COR-L47 (cell line): ENCODE measurements around the gene ASMTL.
"Not testable (repeated sequence)": the region's sequence is repeated elsewhere in the genome, so short reads cannot be mapped to it uniquely, and the experiment has no call there.

Experiments used
- DNase-seq: peaks from one replicate; lab custom pipeline; 2025; lab: John Stamatoyannopoulos, UW

The ASMTL gene

DNA sequence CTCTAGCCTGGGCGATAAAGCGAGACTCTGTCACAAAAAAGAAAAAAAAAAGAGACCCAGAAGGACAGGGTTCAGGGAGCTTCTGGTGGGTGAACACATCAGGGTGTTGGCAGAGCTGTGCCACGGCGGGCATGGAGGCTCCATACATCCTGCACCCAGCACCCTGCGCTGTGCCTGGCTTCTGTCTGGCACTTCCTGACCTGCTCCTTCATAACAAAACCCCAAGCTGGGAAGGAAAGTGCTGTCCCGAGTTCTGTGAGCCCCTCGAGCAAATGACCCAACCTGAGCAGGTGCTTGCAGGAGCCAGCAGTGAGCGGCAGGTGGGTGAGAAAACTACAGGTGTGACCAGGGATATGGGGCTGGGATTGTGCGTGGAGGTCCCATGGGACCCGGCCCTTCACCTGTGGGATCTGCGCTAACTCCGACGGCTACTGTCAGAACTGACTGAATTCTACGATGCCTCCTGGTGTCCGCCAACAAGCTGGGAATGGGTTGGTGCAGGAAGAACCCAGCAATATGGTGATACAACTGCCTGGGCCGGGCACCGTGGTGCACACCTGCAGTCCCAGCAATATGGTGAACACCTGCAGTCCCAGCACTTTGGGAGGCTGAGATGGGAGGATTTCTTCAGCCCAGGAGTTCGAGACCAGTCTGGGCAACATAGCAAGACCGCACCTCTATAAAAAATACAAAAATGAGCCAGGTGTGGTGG is 18.9 kb downstream of the ASMTL start:
- DNase-seq, result no peak

DNA sequence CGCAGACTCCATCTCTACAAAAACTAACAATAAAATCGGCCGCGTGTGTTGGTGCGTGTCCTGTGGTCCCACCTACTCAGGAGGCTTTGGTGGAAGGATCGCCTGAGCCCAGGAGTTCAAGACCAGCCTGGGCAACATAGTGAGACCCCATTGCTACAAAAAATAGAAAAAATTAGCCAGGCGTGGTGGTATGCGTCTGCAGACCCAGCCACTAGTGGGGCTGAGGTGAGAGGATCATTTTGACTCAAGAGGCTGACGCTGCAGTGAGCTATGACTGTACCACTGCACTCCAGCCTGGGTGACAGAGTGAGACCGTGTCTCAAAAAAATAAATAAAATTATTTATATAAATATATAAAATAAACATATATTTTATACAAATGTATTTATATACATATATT is 22.3 kb downstream of the ASMTL start:
- no peak for DNase-seq

GRCh38 chrX:1427756-1428155 is 25.0 kb downstream of the ASMTL start:
- no peak for DNase-seq

DNA sequence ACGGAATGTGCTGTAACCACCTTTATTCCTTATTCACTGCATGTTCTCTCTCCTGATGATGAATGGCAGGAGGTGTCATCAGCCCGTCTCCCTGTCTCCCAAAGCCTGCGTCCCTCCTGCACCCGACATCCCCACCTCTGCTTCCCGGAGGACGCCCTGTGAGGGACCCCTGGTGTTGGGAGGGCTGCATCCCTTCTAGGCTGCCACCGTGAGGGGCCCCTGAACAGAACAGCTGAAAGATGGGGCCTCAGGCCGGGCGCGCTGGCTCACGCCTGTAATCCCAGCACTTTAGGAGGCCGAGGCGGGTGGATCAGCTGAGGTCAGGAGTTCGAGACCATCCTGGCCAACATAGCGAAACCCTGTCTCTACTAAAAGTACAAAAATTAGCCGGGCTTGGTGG is 26.4 kb downstream of the ASMTL start:
- DNase-seq, result not testable (repeated sequence)

GRCh38 chrX:1425381-1425780 is 27.3 kb downstream of the ASMTL start:
- DNase-seq, result no peak

DNA sequence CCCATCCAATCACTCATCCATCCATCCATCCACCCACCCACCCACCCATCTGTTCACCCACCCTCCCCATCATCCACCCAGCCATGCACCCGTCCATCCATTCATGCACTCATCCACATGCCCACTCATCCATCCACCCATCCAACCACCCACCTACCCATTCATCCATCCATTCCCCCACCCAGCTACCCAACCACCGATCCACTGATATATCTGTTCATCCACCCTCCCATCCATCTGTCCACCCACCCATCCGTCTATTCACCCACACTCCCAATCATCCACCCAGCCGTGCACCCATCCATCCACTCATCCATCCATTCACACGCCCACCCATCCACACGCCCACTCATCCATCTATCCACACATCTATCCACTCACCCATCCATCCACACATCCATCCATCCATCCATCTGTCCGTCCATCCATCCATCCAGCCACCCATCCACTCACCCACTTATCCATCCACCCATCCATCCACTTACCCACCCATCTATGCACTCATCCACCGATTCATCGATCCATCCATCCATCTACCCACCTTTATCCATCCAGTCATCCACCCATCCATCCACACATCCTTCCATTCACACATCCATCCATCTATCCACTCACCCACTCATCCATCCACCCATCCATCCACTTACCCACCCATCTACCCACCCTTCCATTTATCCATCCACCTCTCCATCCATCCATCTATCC is 28.4 kb downstream of the ASMTL start:
- no peak for DNase-seq

- DNase-seq, result no peak
Measured at GRCh38 chrX:1423215-1423614, 29.5 kb downstream of the ASMTL start.

- DNase-seq, result no peak
Measured at GRCh38 chrX:1422135-1422465, 30.6 kb downstream of the ASMTL start.

GRCh38 chrX:1421433-1422134 is 31.1 kb downstream of the ASMTL start:
- no peak for DNase-seq

GRCh38 chrX:1420371-1420770 is 32.3 kb downstream of the ASMTL start:
- no peak for DNase-seq

GRCh38 chrX:1419545-1420355 is 33.0 kb downstream of the ASMTL start:
- DNase-seq, result no peak

DNA sequence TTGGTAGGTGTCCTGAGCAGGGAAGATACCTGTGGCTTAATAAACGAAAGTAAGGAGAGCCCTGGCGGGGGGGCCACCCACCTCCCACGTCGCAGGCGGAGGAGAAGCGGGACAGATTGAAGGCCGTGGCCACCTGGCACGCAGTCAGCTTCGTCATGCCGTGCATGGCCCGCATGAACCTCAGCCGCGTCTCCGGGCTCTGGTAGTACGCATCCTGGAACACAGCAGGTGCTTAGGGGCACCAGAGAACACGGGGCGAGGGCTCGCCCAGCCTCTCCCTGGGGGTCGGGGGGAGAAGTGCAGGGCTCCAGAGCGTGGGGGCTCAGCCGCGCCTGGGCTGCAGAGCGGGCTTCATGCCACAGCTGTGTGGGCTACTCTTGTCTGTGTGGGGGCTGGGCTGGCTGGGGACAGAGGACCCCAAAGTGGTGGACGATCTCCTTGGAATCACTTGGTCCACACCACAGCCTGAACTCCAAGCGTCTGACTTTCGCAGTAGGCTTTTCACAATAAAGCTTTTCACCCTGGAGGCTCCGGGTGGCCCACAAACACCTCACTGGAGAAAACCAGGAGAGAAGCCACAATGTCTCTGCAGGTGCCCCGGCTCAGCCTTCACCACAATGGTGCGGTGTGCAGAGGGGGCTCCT is 33.7 kb downstream of the ASMTL start:
- no peak for DNase-seq

DNA sequence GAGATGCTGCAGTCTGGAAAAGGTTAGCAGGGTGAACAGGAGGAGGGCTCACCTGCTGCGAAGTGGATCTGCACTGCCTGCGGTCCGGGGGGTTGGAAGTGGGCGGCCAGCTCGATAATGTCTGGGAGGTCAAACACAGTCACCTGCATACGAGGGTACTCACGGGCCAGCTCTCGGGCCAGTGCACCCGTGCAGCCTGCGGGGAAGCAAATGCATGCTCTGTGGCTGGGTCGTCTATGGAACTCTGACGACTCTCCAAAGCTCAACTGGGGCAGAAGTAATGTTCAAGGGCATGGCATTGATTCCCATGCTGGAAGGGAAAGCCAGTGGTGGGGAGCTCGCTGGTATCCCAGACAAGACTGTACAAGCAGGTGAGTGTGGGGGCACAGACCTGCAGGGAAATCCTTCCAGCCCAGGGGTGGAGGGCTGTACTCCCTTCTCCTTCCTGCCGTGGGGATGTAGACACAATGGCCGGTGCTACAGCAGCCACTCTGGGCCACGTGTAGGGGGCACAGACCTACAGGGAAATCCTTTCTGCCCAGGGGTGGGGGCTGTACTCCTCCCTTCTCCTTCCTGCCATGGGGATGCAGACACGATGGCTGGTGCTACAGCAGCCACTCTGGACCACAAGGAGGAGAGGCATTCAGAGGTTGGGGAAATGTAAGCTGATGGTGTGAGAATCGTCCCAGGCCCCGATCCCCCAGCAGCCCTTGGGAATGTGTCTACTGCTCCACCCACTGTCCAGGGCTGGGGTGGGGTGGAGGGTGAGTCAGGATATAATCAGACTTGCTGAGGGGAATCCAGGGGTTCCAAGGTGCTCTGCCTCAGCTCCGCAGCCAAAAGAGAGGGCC is 34.6 kb downstream of the ASMTL start:
- DNase-seq, result no peak

GRCh38 chrX:1416965-1417760 is 35.5 kb downstream of the ASMTL start:
- no peak for DNase-seq

- DNase-seq, result no peak
Measured at GRCh38 chrX:1416327-1416784, 36.4 kb downstream of the ASMTL start.

- no peak for DNase-seq
Measured at GRCh38 chrX:1412551-1413161, 40.1 kb downstream of the ASMTL start.

DNA sequence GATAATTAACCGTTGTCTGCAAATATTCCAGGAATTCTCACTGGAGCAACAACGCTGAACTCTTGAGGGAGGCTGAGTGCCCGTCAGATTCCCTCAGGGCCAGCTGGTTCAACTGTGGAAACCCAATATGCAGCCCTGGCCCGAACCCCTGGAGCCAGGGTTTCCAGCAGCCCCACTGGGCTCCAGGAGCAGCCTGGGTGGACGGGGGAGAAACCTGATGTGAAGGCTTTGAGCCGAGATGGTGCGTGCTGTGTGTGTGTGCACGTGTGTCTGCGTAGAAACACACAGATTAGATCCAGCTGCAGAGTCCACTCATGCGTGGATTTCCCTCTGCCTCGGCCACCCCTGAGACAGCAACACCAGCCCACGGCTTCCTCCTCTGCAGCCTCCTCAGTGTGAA is 41.4 kb downstream of the ASMTL start:
- DNase-seq, result no peak

DNA sequence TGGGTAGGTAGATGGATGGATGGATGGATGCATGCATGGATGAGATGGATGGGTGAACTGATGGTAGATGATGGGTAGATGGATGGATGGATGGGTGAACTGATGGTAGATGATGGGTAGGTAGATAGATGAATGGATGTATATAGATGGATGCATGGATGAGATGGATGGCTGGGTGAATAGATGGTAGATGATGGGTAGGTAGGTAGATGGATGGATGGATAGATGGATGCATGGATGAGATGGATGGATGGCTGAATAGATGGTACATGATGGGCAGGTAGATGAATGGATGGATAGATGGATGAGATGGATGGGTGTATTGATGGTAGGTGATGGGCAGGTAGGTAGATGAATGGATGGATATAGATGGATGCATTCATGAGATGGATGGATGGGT is 45.7 kb downstream of the ASMTL start:
- DNase-seq, result no peak

- not testable (repeated sequence) for DNase-seq
Measured at GRCh38 chrX:1405769-1406168, 46.9 kb downstream of the ASMTL start.

- DNase-seq, result not testable (repeated sequence)
Measured at GRCh38 chrX:1403867-1404266, 48.8 kb downstream of the ASMTL start.
